ENCODE measurements around the gene UTS2R. TPM values are rescaled to one million over a fixed set of nuclear protein-coding genes. Genes with fewer than 3 reads are reported as not detected.

The UTS2R gene
- total and polyA plus RNA-seq, 3 experiments from 2014 or later: not detected

DNA sequence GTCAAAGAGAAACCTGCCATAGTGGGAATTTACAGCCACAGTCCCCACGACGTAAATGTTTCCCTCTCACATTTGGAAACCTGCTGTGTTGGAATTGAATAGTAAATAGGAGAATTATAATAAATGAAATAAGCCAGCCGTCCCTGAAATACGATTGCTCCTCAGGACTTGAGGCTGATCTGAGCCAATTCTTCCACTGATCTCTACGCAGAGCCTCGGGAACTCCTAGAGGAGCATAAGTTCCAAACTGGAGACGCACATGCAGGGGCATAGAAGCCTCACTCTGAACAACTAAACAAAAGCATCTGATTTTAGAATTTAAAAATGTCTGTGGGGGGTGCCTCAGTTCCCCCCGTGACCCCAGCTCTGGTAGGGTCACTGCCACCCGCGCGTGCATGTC is 22.7 kb upstream of the UTS2R start:
- ChIA-PET CTCF (interaction anchor here (1.4 kb wide), 1 partner anchor 65 kb away, joined by 3 read pairs; no protein-coding TSS in a partner anchor), POLR2A (interaction anchor here (0.6 kb wide), 1 partner anchor 145 kb away, joined by 3 read pairs; no protein-coding TSS in a partner anchor)
- H3K4me1 ChIP-seq (ENCODE audit: insufficient read depth, low read length): peaks cover 4% of the 10 kb centered on the region
- H3K4me3 ChIP-seq (ENCODE audit: low read length): no peak overlapping the region
- peaks cover 3 to 6% (median 3%) of the 10 kb centered on the region in 3 donors for H3K4me1 Mint-ChIP-seq
- no peak overlapping the region for H3K27ac ChIP-seq (ENCODE audit: low read depth, low read length)
- H3K36me3 ChIP-seq (ENCODE audit: insufficient read depth, low read length): no peaks in the 10 kb centered on the region
- peaks cover 9 to 21% of the 10 kb centered on the region in 2 donors for H3K27me3 Mint-ChIP-seq
- no peak for DNase-seq
- H3K4me3 Mint-ChIP-seq: peak overlapping the region in 1 of 7 donors; percentile 44
- no peaks in the 10 kb centered on the region for H3K27me3 ChIP-seq (ENCODE audit: insufficient read depth, low read length, poor library complexity, severe bottlenecking)
- no peak overlapping the region for H3K27ac Mint-ChIP-seq
- no peaks in the 10 kb centered on the region for H3K36me3 Mint-ChIP-seq
- H3K9me3 Mint-ChIP-seq: no peaks in the 10 kb centered on the region
- no peaks in the 10 kb centered on the region for H3K9me3 ChIP-seq (ENCODE audit: low read length)

DNA sequence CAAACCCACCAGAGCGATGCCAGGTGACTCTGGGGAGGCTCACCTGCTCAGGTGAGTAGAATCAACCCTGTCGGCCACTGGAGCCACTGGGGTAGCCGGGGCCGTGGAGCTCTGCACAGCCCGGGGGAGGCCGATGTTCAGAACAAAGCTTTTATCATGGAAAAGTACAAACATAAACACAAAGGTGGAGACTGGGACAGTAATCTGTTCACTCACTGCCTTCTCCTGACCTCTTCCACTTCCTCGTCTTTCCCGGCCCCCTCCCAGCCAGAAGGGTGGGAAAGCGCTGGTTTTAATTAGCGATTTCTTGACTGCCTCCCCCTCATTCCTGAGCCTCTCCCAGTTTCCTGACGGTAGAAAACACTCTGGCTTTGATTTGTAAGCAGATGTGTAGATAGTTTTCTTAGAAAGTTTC is 22.3 kb upstream of the UTS2R start:
- H3K27me3 Mint-ChIP-seq: peaks cover 9 to 21% of the 10 kb centered on the region in 2 donors
- H3K9me3 Mint-ChIP-seq: no peaks in the 10 kb centered on the region
- H3K4me3 ChIP-seq (ENCODE audit: low read length): no peak overlapping the region
- POLR2A ChIA-PET: interaction anchor here (0.6 kb wide), 1 partner anchor 144 kb away, joined by 3 read pairs; no protein-coding TSS in a partner anchor
- H3K27me3 ChIP-seq (ENCODE audit: insufficient read depth, low read length, poor library complexity, severe bottlenecking): no peaks in the 10 kb centered on the region
- peaks cover 3 to 6% (median 3%) of the 10 kb centered on the region in 3 donors for H3K4me1 Mint-ChIP-seq
- no peaks in the 10 kb centered on the region for H3K36me3 Mint-ChIP-seq
- H3K9me3 ChIP-seq (ENCODE audit: low read length): no peaks in the 10 kb centered on the region
- H3K27ac Mint-ChIP-seq: no peak overlapping the region
- CTCF ChIA-PET: interaction anchor here (1.4 kb wide), 2 partner anchors 48 to 65 kb away, joined by 3 to 4 read pairs; no protein-coding TSS in a partner anchor
- peaks cover 4% of the 10 kb centered on the region for H3K4me1 ChIP-seq (ENCODE audit: insufficient read depth, low read length)
- H3K4me3 Mint-ChIP-seq: no peak overlapping the region
- H3K27ac ChIP-seq (ENCODE audit: low read depth, low read length): no peak overlapping the region
- H3K36me3 ChIP-seq (ENCODE audit: insufficient read depth, low read length): no peaks in the 10 kb centered on the region
- no peak for DNase-seq

DNA sequence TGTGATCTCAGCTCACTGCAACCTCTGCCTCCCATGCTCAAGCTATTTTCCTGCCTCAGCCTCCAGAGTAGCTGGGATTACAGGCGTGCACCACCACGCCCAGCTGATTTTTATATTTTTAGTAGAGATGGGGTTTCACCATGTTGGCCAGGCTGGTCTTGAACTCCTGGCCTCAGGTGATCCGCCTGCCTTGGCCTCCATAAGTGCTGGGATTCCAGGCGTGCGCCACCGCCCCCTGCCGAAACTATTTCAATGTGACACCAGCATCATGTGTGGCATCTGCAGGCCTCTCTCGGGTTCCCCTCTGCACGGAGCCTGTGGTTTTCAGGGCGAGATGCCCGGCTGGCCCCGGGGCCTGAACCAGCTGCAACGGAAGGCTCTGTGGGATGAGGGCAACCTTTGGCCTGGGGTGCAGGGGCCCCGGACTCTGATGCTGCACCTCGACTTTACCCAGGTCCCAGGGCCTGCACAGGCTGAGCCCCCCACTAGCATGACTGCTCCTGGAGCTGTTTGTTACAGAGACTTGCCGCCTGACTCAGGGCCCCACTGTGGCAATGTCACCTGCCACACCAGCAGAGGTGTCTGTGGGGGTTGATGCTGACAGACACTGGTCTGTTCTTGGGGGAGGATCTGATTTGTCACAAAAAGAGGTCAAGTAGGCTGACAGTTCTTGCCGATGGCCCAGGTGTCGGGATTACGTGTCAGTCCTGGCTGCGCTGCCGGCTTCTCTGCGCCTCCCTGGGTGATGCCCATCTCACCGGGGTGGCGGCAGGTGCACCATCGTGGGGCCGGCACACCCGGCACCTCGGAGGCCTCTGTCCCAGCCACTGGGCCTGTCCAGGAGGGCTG is 21.2 kb upstream of the UTS2R start:
- no peak overlapping the region for H3K27ac ChIP-seq (ENCODE audit: low read depth, low read length)

DNA sequence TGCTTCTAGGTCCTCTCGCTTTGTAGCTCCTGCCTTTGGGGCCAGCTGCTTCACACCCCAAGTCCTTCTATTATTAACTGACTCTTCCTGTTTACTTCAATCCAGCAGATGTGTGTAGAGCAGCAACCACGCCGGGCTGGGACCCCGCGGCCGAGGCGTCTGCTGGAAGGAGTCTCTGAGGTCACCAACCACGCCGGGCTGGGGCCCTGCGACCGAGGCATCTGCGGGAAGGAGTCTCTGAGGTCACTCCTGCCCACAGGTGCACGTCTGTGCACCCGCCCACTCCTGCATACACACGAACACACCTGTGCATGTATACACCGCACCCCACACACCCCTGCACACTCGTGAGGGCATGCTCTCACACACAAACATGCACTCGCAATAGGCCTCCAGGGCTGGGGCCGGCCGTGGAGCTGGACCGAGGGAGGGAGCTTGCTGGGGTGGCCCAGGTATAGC is 20.3 kb upstream of the UTS2R start:
- H3K36me3 ChIP-seq (ENCODE audit: insufficient read depth, low read length): no peaks in the 10 kb centered on the region
- ChIA-PET POLR2A (no interaction called here), CTCF (interaction anchor here (1.0 to 1.4 kb wide), 5 partner anchors 8 to 204 kb away, joined by 4 to 7 read pairs (median 4); no protein-coding TSS in a partner anchor)
- H3K27me3 ChIP-seq (ENCODE audit: insufficient read depth, low read length, poor library complexity, severe bottlenecking): no peaks in the 10 kb centered on the region
- no peak overlapping the region for H3K4me3 ChIP-seq (ENCODE audit: low read length)
- Mint-ChIP-seq H3K36me3 (no peaks in the 10 kb centered on the region), H3K4me3 (no peak overlapping the region), H3K4me1 (peaks cover 3 to 6% (median 3%) of the 10 kb centered on the region in 3 donors), H3K27me3 (peaks cover 11 to 29% of the 10 kb centered on the region in 2 donors), H3K9me3 (no peaks in the 10 kb centered on the region), H3K27ac (peak overlapping the region in 2 of 8 donors; percentile 63 to 70)
- DNase-seq: no peak
- peaks cover 4% of the 10 kb centered on the region for H3K4me1 ChIP-seq (ENCODE audit: insufficient read depth, low read length)
- H3K27ac ChIP-seq (ENCODE audit: low read depth, low read length): no peak overlapping the region
- H3K9me3 ChIP-seq (ENCODE audit: low read length): no peaks in the 10 kb centered on the region

More for the DNA sequence above, 21.2 kb upstream of the UTS2R start:
- Histone ChIP-seq H3K4me1 (ENCODE audit: insufficient read depth, low read length) (peaks cover 4% of the 10 kb centered on the region), H3K4me3 (ENCODE audit: low read length) (no peak overlapping the region), H3K9me3 (ENCODE audit: low read length) (no peaks in the 10 kb centered on the region), H3K36me3 (ENCODE audit: insufficient read depth, low read length) (no peaks in the 10 kb centered on the region), H3K27me3 (ENCODE audit: insufficient read depth, low read length, poor library complexity, severe bottlenecking) (no peaks in the 10 kb centered on the region)
- no peak for DNase-seq
- no peaks in the 10 kb centered on the region for H3K36me3 Mint-ChIP-seq
- POLR2A ChIA-PET: interaction anchor here (0.6 kb wide), 1 partner anchor 17 kb away, joined by 3 read pairs; the partner anchor contains the start of gene SECTM1
- no peaks in the 10 kb centered on the region for H3K9me3 Mint-ChIP-seq
- peaks cover 11 to 25% of the 10 kb centered on the region in 2 donors for H3K27me3 Mint-ChIP-seq
- peak overlapping the region in 2 of 8 donors; percentile 26 to 57 for H3K27ac Mint-ChIP-seq
- peaks cover 3 to 6% (median 3%) of the 10 kb centered on the region in 3 donors for H3K4me1 Mint-ChIP-seq
- H3K4me3 Mint-ChIP-seq: no peak overlapping the region
- CTCF ChIA-PET: interaction anchor here (1.0 to 1.4 kb wide), 8 partner anchors 8 to 205 kb away, joined by 3 to 7 read pairs (median 4); no protein-coding TSS in a partner anchor

DNA sequence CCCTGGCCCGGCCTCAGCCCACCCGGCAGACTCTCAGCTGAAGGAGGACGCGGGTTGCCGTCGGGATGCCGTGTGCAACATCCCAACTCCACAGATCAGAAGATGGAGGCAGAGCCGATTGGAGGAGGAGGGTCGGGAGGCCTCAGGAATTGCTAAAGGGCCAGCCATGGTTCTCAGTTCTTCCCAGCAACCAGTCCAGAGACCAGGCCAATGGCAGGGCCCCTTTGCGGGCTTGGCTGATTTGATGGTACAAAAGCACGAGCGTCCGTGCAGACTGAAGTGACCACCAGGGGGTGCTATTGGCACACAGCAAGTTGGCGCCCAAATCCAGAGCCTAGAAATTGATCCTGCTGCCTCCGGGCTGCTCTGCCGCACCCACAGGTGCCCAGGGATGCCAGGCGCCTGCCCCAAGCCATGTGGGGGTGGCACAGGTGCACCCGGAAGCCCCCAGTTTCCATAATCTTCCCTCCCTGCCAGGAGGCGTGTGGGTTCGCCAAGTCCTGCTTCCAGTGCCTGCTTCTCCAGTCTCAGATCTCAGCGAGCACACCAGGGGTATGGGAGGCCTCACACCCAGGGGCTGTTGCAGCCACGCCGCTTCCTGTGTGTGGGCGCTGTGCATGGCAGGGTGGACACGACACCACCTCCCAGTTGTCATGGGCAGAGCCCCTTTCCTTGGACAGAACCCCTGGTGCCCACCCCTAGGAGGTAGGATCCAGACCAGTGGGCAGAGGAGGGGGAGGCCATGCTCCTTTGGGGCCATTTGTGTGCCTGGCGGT is 19.7 kb upstream of the UTS2R start:
- no peaks in the 10 kb centered on the region for H3K4me1 ChIP-seq (ENCODE audit: insufficient read depth, low read length)
- H3K36me3 ChIP-seq (ENCODE audit: insufficient read depth, low read length): no peaks in the 10 kb centered on the region
- H3K9me3 ChIP-seq (ENCODE audit: low read length): no peaks in the 10 kb centered on the region
- H3K4me3 Mint-ChIP-seq: no peak overlapping the region
- no peak overlapping the region for H3K27ac ChIP-seq (ENCODE audit: low read depth, low read length)
- H3K9me3 Mint-ChIP-seq: no peaks in the 10 kb centered on the region
- H3K27me3 ChIP-seq (ENCODE audit: insufficient read depth, low read length, poor library complexity, severe bottlenecking): no peaks in the 10 kb centered on the region
- ChIA-PET POLR2A (no interaction called here), CTCF (interaction anchor here (0.8 to 1.4 kb wide), 11 partner anchors 9 to 203 kb away, joined by 3 to 7 read pairs (median 4); no protein-coding TSS in a partner anchor)
- peak overlapping the region in 1 of 8 donors; percentile 19 for H3K27ac Mint-ChIP-seq
- H3K4me3 ChIP-seq (ENCODE audit: low read length): no peak overlapping the region
- peak; percentile 72 to 83 (median 74) for DNase-seq
- no peaks in the 10 kb centered on the region for H3K36me3 Mint-ChIP-seq
- H3K27me3 Mint-ChIP-seq: peaks cover 13 to 25% of the 10 kb centered on the region in 2 donors
- H3K4me1 Mint-ChIP-seq: peaks cover 0 to 3% (median under 1%) of the 10 kb centered on the region in 3 donors

DNA sequence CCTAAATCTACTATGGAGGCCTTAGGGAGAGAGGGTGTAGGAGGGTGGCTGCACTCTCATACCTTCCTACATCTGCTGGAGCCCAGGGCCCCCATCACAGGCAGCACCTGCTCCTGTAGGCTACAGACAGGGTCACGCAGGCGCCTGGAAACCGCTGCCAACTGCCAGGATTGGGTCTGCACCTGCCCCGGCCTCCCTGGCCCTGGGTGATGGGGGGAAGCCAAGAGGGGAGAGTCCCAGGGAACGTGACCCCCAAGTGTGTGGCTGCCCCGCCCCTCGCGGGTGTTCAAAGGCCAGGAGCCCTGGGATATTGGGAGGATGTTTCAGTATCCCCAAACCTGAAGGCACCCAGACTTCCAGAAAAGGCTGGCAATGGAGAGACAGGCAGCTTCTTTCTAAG is 18.1 kb upstream of the UTS2R start:
- CTCF ChIA-PET: interaction anchor here (1.4 kb wide), 1 partner anchor 60 kb away, joined by 5 read pairs; no protein-coding TSS in a partner anchor
- H3K36me3 ChIP-seq (ENCODE audit: insufficient read depth, low read length): no peaks in the 10 kb centered on the region
- no peak for DNase-seq
- H3K36me3 Mint-ChIP-seq: no peaks in the 10 kb centered on the region
- peaks cover 0 to 6% (median 3%) of the 10 kb centered on the region in 3 donors for H3K4me1 Mint-ChIP-seq
- H3K9me3 ChIP-seq (ENCODE audit: low read length): no peaks in the 10 kb centered on the region
- POLR2A ChIA-PET: no interaction called here
- H3K4me3 ChIP-seq (ENCODE audit: low read length): no peak overlapping the region
- H3K27me3 Mint-ChIP-seq: peaks cover 16 to 23% of the 10 kb centered on the region in 2 donors
- H3K4me3 Mint-ChIP-seq: no peak overlapping the region
- no peaks in the 10 kb centered on the region for H3K9me3 Mint-ChIP-seq
- no peak overlapping the region for H3K27ac ChIP-seq (ENCODE audit: low read depth, low read length)
- H3K27ac Mint-ChIP-seq: no peak overlapping the region
- H3K27me3 ChIP-seq (ENCODE audit: insufficient read depth, low read length, poor library complexity, severe bottlenecking): no peaks in the 10 kb centered on the region
- no peaks in the 10 kb centered on the region for H3K4me1 ChIP-seq (ENCODE audit: insufficient read depth, low read length)

DNA sequence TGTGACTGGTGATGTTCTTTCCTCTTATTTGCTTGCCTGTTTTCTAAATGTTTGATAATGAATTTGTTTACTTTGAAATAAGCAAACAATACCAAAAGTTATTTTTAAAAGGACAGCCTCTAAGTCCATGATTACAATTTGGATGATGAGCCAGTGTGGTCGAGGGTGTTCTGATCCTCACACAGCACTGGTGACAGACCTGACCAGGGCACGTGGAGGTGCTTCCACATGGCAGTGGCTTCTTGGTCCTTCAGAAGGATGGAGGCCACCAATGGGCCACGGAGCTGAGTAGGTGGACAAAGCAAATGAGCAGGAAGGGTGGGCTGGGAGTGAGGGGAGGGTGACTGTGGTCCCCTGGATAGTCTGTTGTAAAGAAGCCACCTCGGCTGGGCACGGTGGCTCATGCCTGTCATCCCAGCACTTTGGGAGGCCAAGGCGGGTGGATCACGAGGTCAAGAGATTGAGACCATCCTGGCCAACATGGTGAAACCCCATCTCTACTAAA is 16.7 kb upstream of the UTS2R start:
- peaks cover 14 to 17% of the 10 kb centered on the region in 2 donors for H3K27me3 Mint-ChIP-seq
- peaks cover 2 to 7% (median 7%) of the 10 kb centered on the region in 3 donors for H3K4me1 Mint-ChIP-seq
- no peaks in the 10 kb centered on the region for H3K9me3 Mint-ChIP-seq
- H3K36me3 Mint-ChIP-seq: no peaks in the 10 kb centered on the region
- H3K27ac Mint-ChIP-seq: no peak overlapping the region
- H3K4me3 Mint-ChIP-seq: no peak overlapping the region
- Histone ChIP-seq H3K27ac (ENCODE audit: low read depth, low read length) (no peak overlapping the region), H3K4me3 (ENCODE audit: low read length) (no peak overlapping the region), H3K9me3 (ENCODE audit: low read length) (no peaks in the 10 kb centered on the region), H3K27me3 (ENCODE audit: insufficient read depth, low read length, poor library complexity, severe bottlenecking) (no peaks in the 10 kb centered on the region), H3K4me1 (ENCODE audit: insufficient read depth, low read length) (no peaks in the 10 kb centered on the region), H3K36me3 (ENCODE audit: insufficient read depth, low read length) (no peaks in the 10 kb centered on the region)
- ChIA-PET CTCF (no interaction called here), POLR2A (no interaction called here)
- no peak for DNase-seq
